HG03060 (cell line): Measurements from ENCODE around the gene CAMTA1.

ENCODE experiments used
- ATAC-seq: cut with Tn5 transposase; IDR thresholded peaks from one replicate; pipeline ENCODE4 v1.9.1; 2021; ENCODE audit warnings: low read depth, moderate number of reproducible peaks; ENCODE audit not compliant: unreplicated experiment

CAMTA1 gene

DNA sequence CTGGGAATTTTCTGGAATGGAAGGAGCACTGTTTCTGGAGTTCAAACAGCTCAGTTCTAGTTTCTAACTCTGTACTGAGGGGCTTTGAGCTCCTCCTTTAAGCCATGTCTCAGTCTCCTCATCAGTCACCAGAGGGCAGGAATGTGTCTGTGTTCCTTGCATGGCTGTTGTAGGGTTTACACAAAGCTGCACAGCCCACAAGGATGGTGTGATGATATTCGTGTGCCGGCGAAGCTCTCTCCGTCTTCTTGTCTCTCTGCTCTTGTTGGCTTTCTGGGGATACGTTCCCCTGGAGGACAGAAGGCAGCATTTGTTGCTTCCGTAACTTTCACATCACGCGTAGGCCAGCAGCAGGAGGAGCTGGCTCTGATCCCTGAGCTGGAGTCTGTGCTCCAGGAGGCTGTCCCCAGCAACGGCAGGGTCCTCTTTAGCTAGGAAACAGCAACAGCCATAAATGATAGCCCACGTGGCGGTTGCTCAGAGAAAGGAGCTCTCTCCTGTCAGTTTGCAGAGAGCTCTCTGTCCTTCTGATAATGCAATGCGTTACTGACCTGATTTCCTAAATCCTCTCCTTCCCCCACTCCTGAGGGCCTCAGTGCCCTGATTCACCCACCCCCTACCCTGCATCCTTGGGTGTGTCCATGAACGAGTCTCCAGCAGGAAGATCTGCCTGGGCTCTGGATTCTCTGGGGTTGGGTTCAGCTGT, 796.7 kb downstream of the CAMTA1 start:
- ATAC-seq, result no peak

- no peak for ATAC-seq
These were observed 797.3 kb downstream of the CAMTA1 start for GRCh38 chr1:7582460-7582972.

DNA sequence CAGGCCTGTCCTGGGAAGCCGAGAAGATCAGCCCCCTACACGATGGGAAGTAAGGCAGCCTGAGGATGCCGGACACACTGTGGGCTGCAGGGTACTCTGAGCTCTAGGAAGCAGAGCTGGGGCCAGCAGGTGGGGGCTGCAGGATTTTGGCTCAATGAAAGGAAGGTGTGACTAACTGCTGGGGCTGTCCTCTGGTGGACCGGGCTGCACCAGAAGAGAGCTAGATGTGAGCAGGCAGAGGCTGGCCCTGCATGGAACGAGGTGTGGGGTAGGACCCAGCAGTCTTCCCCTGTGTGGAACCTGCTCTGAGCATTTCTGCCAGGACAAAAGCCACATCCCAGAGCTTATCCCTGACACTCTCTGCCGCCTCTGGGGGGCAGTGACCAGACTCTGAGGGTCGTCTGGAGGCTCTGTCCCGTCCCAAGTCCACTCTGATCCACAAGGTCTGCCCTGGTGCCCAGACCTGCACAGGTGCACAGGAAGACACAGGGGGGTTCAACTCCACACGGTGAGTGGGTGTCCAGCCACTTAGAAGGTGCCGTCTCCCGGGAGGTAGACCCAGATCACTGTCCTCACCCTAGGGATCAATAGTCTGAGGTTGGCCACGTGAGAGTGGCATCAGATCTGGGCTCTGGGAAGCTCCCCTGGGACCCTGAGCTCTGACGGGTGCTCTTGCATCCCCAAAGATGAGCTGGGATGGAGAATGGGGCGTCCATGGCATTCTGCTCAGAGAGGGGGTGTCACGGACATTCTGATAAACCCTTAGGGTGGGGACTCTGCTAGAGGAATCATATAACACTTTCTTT, 798.2 kb downstream of the CAMTA1 start:
- ATAC-seq, result no peak

DNA sequence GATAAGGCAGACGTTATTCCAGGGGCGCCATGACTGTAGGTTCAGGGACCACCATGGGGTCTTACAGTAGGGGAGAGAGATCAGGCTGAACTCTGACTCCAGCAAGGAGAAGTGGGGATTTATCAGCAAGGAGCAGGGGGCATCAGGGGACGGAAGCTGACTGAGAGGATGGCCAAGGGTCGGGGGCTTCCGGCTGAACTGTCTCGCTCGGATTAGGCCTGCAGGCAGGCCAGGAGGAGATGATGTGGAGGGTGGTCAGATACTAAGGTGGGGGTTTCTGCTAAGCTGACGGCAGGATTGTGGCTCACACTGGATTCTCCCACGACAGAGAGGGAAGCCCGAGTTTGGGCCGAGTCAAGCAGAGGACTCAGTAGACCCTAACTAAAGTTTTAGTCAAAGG, 798.9 kb downstream of the CAMTA1 start:
- ATAC-seq, result no peak

GRCh38 chr1:7584643-7585042, 799.4 kb downstream of the CAMTA1 start:
- no peak for ATAC-seq

- ATAC-seq, result no peak
These were observed 800.1 kb downstream of the CAMTA1 start for GRCh38 chr1:7585216-7585907.

- no peak for ATAC-seq
These were observed 801.0 kb downstream of the CAMTA1 start for GRCh38 chr1:7586031-7586941.

DNA sequence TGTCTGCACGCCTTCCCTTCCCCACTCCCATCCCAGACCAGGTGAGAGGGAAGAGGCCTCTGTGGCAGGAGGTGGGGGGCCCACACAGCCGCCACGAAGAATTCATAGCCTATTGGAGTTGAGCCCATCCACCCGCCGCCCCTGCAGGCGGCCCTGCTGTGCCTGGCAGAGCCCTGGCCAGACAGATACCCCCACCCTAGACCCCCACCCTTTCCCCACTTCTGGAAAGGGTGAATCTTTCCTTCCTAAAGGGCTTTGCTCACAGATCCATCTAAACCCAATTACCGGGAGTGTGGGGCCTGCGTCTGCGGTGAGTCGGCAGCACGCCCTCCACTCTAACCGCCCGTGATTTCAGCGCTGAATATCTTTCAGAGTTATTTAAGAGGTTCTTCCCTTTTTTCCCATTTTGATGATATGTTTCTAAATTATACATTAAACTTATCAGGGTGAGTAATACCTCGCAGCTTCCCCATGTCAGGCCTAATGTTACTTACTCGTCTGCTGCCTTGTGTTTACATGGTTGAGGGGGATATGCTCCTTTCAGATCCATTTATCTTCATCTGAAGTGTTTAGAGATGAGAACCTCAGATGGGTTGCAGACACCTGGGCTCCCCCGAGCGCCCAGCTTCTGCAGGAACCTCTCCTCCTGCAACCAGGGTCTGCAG, 802.0 kb downstream of the CAMTA1 start:
- no peak for ATAC-seq

- no peak for ATAC-seq
These were observed 802.7 kb downstream of the CAMTA1 start for GRCh38 chr1:7587773-7588456.

DNA sequence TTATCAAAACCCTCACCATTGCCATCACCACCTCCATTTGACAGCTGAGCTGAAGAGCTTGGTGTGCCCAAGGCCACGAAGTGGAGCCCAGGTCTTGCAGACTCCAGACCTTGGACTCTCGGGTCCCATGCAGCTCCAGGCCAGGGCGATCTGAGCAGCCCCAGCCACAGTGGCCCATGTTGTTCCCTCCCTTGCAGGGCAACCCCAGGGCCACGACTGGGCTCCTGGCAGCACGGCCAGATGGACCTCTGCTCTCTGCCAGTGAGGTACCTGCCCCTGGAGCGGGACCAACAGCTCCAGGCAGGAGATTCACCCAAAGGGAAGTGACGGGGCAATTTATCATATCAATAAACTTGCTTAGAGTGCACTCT, 803.2 kb downstream of the CAMTA1 start:
- ATAC-seq, result no peak

DNA sequence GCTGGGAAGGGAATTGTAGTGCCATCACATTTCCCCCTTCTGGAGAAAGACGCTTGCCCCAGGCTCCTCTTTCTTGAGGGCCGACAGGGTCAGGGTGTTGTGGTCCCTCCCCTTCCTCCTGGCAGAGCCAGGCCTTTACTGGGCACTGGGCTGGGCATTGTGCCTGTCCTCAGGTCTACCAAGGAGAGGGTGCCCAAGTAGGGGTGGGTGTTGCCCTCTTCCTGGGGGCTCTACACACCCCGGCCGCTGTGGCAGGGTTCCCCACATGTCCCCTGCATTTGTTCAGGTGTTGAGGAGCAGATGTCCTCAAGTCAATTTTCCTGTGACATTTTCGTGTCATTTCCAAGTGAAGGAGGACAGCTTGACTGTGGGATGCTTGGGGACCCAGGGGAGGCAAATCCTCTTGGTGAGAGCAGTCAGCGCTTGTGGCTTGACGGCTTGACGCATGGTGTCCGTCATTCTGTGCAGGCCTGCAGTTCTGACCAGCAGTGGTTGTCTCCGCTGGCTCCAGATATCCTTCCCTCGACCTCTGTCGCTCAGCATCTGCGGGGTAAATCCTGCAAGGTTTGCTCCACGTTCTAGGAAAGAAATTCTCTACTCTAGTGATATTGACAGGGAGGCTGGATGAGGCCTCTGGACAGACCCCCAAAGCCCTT, 804.0 kb downstream of the CAMTA1 start:
- ATAC-seq, result no peak

DNA sequence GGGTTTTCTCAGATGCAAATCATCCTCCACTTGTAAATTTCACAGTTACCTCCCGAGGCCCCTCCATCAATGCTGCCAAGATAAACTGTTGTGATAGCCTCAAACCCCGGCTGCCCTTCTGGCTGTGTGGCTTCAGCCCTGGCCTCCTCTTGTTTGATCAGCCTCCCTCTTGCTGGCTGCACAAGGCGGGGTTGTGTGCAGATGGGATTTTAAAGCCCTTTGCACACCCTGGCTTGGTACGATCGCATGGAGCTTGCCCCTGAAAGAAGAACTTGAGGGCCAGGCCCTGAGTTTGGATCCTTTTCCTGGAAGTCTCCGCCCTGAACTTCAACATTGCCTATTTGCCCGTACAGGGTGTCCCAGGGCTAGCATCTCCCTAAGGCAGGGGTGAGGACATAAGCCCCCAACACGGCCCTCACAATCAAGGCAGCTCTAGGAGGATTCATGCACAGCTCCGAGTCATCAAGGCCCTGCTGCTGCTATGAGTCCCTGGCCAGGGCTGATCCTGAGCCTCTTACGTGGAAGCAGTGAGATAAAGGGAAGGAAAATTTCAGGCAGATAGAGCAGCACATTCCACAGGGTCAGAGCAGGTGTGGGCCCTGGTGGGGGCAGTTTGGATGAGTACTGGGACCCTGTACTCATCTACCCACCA, 804.6 kb downstream of the CAMTA1 start:
- ATAC-seq, result no peak

GRCh38 chr1:7590426-7590790, 805.2 kb downstream of the CAMTA1 start:
- ATAC-seq, result no peak

DNA sequence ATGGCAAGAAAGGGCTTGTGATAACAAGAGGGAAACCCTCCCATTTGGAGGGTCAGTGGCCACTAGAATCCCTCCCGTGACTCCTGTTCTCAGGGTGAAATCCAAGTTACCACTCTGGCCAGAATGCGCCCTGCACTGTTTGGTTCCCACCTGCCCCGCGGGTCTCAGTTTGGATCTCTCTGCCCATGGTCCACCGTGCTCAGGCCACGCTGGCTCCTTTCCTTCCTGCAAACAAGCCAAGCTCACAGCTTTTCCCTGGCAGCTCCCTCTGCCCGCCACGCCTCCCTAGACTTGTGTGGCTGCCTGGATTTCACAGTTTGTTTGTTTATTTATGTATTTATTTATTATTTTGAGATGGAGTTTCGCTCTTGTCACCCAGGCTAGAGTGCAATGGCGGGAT, 806.3 kb downstream of the CAMTA1 start:
- no peak for ATAC-seq

DNA sequence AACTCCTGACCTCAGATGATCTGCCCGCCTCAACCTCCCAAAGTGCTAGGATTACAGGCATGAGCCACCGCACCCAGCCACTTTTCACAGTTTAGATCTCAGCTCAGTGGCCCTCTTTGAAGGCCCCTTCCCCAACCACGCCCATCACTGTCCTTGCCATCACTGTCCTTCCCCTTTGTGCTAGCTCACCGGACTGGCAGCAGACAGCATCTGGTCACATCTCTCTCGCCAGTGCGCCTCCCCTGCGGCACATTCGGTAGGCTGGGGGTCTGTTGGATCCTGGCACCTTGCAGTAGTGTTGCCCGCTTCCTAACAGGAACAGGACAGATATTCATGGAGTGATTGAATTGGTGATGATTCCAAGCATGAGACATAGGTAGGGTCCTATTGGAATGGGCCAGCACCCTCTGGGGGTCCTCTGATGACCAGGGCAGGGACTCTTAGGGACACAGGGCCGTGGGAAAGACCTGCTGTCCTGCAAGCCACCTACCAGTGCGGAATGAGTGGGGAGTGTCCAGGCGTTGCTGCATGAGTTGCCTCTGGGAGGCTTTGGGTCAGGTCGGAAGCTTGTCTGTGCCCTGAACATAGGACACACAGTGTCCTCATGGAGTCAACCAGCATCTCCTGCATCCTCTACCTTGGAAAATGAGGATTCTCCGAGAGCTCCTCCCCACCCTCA, 807.0 kb downstream of the CAMTA1 start:
- ATAC-seq, result no peak

DNA sequence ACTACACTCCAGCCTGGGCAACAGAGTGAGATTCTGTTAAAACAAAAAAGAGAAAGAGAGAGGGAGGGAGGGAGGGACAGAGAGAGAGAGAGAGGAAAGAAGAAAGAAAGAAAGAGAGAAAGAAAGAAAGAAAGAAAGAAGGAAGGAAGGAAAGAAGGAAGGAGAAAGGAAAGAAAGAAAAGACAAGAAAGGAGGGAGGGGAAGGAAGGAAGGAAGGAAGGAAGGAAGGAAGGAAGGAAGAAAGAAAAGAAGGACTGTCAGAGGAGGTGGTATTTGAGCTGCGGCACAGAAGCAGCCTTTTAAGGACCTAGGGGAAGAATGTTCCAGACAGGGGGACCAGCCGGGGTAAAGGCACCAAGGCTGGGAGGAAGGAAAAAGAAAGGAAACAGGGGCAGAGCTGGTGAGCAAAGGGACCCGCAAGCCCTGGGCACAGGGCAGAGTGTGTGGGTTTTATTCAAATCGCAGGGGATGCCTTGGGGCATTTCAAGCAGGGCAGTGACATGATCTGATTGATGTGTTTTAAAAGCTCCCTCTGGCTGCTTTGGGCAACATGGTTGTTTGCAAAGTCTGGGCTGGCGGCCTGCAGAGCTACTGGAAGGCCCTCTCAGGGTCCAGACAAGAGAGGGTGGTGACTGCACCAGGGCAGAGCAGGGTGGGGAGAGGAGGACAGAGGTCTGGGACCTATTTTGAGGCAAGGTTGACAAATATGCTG, 808.9 kb downstream of the CAMTA1 start:
- no peak for ATAC-seq

DNA sequence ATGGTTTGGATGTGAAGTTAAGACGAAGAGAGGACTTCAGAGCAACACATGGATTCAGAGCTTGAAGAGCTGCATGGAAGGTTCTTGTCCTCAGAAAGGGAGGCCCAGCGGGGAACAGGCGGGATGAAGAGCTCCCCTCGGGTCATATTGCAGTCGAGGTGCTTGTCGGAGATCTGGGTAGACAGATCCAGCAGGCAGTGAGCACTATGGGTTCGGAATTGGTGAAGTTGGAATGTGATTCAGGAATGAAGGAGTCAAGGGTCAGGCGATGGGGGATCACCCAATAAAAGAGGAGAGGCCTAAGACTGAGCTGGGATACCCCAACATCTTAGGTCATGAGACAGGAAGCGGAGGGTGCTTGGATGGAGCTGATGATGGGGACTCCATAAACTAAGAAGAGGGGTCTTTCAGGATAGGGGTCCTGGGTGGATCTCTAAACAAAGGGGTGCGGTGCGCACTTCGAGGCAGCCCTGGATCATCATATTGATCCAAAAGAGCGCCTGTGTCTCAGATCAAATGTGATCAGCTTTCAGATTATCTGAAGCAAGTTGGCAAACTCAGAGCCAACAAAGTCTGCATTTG, 809.6 kb downstream of the CAMTA1 start:
- ATAC-seq, result no peak
